ENCODE measurements around the gene YBX3.
A peak's percentile ranks its signal among the peaks of the same experiment; 100 is the strongest.
"Not testable (repeated sequence)": the region's sequence is repeated elsewhere in the genome, so short reads cannot be mapped to it uniquely, and the experiment has no call there.

YBX3 gene

DNA sequence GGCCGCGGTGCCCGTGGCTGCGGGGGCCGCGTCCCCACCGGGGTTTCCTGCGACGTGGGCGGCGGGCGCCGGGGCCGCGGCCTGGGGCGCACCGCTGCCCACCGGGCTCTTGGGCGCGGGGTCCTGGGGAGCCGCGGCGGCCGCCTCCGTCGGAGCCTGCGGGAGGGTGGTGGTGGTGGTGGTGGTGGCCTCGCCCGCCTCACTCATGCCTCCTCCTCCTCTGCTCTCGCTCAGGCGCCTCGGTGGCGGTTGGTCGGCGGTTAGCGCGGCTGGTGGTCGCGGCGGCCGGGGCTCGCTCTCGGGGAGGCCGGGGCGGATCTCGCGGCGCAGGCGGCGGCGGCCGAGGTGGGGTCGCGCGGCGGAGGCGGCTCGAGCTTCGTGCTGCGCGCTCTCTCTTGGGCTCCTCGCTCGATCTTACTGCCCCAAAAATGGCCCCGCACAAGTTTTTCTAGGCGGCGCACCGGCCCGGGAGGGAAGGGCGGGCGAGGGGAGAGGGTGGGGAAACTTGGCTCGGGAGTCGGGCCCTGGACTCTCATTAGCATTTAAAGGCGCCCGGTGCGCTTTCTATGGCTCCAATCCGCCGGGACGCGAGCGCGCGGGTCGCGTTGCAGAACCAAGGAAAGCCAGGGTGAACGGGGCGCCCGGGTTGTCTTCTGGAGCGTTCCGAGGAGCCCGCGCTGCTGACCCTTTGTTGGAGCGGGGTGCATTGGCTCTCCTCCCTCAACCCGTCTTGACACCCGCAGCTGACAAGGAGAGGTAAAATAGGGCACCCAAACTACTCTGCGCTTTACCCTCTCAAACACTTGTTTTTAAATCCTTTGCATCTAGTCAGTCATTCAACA lies at the start of gene YBX3:
Gene YBX3, minus strand, starts transcription at position 419 of the 842 bp plus-strand sequence. Its CDS starts 212 bp downstream, at position 207.
- peak; percentile 88 for DNase-seq (ENCODE audit: low spot score)

DNA sequence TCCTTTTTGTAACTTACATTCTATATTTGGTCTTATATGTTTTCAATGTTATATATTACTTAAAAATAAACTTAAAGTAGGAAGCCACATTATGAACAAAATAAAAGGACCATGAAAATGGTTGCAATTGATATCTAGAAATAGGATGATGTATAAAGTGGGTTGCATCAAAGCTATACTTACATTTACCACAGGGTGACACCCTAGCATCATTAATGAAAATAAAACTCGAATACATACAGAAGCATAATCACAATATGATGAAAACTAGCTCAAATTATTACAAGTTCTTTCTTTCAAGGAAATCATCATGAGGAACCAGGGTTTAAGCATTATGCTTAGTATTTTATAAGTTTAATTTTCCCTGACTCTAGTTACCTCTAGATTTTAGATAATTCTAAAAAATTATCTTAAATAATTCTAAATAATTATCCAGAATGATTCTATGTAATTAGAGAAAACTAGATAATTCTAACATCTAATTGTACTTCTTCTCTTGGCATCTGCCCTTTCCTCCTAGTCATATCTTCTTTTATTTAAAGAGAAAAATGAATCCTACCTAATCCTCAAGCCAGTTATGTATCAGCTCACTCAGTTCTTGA lies 48.1 kb upstream of the YBX3 start:
- peak; percentile 35 for DNase-seq (ENCODE audit: low spot score)

DNA sequence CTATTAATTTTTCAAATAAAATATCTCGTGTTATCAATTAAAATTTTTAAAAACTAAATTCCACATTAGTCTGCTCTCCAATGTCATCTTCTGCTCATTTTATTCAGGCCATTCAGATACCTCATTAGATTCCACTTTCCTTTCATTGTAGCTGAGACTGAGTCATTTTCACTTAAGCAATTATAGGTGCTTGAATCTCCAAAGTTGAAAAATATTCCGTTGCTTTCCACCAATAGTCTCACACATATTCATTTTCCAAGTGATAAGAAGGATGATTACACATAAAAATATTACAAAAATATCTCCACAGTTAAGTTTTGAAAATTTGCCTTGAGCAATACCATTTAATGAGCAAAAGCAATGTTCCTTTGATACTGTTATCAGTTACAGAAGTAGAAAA lies 36.5 kb upstream of the YBX3 start:
- DNase-seq (ENCODE audit: low spot score) = no peak

DNA sequence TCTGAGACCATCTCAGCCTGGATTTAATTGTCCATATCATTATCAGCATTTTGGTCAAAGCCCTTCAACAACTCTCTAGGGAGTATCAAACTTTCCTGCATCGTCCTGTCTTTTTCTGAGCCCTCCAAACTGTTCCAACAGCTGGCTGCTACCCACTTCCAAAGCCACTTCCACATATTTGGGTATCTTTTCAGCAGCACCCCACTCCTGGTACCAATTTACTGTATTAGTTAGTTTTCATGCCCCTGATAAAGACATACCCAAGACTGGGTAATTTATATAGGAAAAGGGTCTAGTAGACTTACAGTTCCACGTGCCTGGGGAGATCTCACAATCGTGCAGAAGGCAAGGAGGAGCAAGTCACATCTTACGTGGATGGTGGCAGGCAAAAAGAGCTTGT lies 33.1 kb upstream of the YBX3 start:
- no peak for DNase-seq (ENCODE audit: low spot score)

DNA sequence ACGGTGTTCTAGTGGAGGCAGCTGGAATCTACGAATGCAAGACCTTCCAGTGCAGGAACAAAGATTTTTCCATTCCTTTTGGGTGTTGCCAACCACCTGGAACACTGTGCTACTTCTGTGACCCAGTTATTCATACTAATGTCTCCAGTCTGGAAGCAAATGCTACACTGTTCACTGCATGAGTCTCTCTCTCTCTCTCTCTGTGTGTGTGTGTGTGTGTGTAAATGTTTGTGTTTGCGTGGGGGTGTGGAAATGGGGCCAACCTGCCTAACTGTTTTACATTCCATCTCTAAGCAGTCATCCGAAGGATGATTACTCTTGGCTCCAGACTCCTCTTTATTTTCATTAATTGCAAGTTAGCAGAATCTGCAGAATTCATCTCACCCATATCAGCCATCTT lies 29.9 kb upstream of the YBX3 start:
- DNase-seq (ENCODE audit: low spot score) = peak; percentile 85

DNA sequence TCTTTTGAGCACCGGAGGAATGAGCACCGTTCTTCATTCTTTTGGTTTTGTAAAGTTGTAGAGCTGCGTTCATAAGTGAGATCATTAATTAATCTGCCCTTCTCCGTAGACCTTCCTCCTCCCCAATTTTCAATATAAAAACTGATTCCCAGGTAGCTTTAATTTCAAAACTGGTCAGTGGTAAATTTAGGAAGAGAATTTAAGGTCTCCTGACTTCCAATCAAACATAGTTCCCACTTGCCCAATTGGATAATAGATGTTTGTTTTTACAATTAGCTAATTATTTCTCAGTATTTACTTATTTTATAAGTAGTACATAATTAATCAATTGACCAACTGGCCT lies 27.2 kb upstream of the YBX3 start:
- DNase-seq (ENCODE audit: low spot score) = no peak

DNA sequence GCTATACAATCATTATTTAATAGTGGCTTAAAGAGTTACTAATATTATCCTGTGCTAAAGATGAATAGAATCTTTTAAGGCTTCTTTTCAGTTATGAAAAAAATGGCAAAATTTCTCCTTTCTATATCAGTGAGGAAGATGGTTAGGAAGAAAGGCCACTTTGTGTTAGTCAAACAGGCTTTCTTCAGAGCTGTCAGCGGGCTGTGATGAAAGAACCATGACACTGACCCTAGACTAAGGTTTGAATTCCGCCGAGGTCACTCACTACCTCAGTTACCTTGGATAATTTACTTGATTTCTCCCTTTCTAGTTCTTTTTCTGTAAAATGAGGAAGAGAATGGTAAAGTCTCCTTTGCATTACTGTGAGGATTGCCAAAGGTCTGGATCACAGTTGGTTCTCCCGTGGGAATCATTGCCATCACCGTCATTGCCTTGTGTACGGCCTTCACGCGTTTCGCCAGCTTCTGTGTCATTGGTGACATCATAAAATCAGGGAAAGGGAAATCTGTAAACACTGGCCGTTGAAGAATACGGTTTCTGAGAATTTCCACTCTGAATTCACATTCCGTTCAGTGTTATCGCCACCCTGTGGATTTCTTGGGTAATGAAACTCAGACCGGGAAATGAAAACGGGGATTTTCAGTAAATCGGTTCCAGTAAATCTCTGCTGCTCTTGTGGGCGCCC lies 26.7 kb upstream of the YBX3 start:
- peak; percentile 90 for DNase-seq (ENCODE audit: low spot score)

DNA sequence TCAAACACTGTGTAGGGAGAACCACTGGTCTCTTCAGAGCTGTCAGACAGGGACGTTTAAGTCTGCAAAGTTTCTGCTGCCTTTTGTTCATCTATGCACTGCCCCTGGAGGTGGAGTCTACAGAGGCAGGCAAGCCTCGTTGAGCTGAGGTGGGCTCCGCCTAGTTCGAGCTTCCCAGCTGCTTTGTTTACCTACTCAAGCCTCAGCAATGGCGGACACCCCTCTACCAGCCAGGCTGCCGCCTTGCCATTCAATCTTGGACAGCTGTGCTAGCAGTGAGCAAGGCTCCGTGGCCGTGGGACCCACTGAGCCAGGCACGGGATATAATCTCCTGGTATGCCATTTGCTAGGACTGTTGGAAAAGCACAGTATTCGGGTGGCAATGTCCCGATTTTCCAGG lies 24.6 kb upstream of the YBX3 start:
- DNase-seq (ENCODE audit: low spot score) = no peak

DNA sequence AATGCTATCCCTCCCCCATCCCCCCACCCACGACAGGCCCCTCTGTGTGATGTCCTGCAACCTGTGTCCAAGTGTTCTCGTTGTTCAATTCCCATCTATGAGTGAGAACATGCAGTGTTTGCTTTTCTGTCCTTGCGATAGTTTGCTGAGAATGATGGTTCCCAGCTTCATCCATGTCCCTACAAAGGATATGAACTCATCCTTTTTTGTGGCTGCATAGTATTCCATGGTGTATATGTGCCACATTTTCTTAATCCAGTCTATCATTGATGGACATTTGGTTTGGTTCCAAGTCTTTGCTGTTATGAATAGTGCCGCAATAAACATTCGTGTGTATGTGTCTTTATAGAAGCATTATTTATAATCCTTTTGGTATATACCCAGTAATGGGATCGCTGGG lies 20.3 kb upstream of the YBX3 start:
- DNase-seq (ENCODE audit: low spot score) = not testable (repeated sequence)

DNA sequence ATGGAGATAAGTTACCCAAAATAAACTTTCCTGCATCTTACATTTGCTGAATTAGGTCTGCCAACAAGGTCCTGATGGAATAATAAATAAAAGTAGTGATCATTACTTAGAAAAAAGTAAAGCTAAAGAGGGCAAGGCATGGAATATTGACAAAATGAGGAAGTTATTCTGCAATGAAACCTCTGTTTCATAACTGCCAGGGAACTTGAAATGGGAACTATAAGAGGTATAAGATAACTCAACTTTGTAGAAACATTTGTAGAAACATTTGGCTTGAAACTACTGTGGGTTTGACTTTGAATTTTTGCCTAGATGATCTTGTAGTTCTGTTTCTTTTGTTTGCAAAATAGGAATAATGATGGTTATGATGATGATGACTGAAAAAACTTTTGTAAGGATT lies 18.7 kb upstream of the YBX3 start:
- no peak for DNase-seq (ENCODE audit: low spot score)

DNA sequence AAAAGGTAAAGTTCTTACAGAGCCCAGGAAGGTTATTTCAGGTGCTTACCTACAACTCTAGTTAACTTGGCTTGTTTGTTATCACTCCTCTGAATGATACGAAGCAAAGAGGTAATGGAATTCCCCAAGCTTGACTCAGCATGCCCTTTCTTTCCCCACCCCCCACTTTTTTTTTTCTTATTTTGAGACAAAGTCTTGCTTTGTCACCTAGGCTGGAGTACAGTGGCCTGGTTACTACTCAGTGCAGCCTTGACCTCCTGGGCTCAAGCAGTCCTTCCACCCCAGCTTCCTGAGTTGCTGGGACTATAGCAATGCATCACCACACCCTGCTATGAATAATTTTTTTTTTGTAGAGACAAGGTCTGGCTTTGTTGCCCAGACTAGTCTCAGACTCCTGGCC lies 17.1 kb upstream of the YBX3 start:
- DNase-seq (ENCODE audit: low spot score) = peak; percentile 83

DNA sequence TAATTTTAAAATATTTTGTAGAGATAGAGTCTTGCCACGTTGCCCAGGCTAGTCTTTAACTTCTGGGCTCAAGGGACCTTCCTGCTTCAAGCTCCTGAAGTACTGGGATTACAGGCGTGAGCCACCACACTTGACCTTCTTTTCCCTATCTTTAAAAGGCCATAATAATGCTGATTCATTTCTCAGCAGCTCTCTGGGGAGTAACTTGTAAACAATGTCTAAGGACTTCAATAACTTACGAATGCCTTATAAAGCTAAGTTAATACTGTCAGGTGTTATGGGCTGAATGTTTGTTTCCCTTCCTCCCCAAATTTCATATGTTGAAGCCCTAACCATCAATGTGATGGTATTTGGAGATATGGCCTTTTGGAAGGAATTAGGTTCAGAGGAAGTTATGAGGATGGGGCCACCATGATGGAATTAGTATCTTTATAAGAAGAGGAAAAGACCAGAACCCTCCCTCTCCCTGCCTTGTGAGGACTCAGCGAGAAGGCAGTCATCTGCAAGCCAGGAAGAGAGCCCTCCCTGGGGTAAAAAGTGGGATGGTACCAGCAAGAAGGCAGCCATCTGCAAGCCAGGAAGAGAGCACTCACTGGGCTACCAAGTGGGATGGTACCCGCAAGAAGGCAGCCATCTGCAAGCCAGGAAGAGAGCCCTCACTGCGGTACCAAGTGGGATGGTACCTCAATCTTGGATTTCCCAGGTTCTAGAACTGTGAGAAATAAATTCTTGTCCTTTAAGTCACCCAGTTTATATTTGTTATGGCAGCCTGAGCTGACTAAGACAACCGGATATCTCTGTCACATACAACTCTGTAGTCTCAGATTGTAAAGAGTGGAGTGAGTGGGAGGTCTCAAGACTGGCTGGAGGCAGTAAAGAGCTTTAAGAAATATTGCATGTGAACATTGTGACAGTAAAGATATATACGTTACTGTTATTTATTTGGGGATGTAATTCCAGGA lies 16.3 kb upstream of the YBX3 start:
- peak; percentile 31 for DNase-seq (ENCODE audit: low spot score)

DNA sequence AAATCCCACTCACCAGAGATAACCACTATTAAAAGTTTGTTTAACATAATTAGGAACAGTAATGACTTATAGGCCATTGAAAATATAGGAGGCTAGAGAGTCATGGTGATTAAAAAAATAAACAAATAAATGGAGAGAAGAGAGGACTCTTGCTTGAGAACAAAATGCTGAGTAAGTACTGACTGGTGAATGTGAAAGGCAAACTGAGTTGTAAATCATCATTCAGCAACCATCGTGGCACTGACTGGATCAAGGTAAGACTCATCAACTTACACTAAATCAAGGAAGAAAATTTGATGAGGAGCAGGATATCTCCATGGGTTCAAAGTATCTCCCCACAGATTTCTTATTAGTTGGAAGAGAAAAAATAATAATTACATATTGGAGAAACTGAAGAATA lies 14.1 kb upstream of the YBX3 start:
- peak; percentile 27 for DNase-seq (ENCODE audit: low spot score)

DNA sequence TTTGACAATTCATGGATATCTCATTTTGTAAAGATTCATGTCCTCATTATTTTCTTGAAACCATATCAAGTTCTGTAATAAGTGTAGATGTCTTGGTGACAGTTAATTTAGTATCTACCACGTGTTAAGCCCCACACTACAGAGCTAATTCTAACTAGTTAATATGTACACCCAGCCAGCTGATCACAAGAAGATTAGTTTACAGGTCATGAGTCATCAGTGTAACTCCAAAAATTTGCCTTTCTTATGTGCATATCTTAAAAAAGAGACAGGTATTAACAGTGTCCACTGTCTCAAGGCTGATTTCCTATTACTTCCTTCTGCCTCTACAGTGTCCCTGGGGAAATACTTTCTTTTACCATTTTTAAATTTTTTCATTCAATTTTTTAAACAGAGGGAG lies 13.3 kb upstream of the YBX3 start:
- peak; percentile 47 for DNase-seq (ENCODE audit: low spot score)

DNA sequence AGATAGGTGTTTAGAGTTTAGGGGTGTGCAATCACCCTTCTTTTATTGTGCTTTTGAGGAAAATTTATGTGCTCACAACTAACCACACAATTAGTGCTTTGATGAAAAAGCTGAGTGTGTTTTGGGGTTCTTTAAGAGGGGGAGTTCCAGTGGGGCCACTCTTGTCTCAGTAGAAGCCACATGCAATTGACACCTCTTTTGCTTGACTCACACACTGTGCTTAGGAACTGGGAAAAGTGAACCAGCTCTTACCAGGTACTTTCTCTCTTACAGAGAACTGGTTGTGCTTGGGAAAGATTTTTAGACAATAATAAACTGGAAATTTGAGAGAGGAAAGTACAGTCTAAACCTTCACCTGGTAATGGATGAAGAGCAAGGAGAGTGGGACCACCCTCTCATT lies 12.3 kb upstream of the YBX3 start:
- no peak for DNase-seq (ENCODE audit: low spot score)

DNA sequence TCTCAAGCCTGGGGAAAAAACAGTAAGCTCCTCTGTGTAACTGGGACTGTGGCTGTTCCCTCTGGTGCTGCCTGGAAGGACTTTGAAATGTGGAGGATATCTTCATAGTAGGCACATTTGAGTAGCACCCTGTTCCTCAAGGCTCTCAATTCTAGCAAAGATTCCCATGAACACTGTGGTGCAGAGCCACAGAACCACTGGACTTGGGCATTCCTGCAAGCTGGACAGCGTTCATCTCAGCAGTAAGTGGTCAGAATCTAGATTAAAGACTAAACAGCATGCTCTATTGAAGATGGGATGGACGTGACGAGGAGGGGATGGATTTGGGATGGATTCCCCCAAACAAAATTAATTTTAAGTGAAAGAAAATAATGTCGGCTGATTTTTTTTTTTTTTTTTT lies 9.4 kb upstream of the YBX3 start:
- no peak for DNase-seq (ENCODE audit: low spot score)

DNA sequence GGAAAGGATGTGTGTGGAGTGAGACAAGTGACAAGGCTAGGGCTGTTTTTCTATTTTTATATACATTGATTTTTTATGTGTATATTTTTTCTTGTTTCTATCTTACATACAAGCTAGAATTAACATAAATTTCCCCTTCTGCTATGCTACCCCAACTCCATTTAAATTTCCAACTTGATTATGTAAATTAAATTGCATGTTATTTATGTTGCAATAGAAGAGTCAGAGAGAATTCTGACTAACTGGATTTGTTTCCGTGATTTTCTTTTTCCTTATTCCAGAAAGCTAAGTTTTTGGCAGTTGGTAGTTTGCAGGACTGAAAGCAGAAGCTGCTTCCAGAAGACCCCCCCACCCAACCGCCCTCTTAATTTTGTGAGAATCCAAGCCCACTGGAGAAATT lies 8.9 kb upstream of the YBX3 start:
- DNase-seq (ENCODE audit: low spot score) = no peak

DNA sequence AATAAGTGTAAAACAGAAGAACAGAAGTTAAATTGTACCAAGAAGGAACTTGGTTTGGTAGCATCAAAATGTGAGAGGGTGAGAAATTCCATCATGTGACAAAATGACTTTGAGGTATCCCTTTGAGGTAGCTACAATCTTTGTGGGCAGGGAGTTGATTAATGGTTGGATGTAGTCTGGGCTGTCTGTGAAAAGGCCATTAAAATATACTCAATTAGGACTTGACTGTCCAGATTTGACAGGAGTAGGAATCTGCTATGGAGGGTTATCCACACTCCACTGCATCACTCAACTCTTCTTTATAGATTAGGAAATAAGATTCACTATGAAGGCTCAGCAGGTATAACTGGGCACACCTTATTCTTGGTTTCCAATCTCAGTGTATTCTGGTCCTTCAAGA lies 7.4 kb upstream of the YBX3 start:
- DNase-seq (ENCODE audit: low spot score) = no peak

DNA sequence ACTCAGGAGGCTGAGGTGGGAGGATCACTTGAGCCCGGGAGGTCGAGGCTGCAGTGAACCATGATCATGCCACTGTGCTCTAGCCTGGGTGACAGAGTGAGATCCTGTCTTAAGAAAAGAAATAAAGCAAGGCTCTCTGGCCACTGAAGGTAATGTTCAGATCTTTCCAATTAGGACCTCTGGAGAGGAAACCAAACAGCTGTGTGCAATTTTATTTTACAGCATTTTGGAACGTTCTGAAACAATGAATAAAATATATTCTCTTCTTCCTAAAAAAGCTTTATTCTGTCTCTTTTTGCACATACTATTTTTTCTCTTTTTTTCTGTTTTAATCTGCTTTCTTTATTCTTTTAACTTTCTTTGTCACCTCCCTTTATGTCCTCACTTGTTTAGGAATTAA lies 5.0 kb upstream of the YBX3 start:
- no peak for DNase-seq (ENCODE audit: low spot score)

DNA sequence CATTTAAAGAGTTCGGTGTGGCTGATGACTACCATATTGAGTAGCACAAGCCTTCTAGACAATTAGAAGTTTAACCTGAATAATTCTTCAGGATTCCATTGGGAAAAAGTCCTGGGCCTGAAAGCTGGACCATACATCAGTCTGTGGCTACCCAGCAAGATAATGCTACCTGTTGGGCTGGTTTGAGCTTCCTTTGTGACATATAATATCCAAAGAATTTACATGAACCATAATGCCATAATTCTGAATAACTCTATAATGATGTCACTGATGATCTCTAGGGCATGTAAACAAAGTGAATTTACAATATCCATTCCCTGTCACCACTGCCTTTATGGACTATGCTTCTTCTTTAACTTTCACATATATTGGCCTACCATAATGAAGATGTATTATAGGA lies 3.8 kb upstream of the YBX3 start:
- no peak for DNase-seq (ENCODE audit: low spot score)

DNA sequence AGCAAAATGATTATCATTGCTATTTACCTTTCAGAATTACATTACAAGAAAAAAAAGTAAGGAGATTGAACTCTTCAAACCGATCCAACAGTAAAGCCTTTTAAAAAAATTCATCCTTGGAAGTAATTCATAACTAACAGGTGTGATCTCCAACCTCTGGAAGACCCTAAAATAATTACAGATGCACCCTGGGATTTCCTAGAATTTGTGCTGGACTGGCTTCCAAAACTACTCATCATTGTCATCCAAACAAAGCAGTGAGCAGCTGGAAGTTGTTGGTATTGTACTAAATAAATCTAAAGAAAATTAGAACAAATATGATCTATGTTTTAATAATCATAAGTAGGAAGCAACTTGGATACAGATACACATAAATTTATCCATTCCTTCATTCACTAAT lies 1.9 kb upstream of the YBX3 start:
- DNase-seq (ENCODE audit: low spot score) = no peak

DNA sequence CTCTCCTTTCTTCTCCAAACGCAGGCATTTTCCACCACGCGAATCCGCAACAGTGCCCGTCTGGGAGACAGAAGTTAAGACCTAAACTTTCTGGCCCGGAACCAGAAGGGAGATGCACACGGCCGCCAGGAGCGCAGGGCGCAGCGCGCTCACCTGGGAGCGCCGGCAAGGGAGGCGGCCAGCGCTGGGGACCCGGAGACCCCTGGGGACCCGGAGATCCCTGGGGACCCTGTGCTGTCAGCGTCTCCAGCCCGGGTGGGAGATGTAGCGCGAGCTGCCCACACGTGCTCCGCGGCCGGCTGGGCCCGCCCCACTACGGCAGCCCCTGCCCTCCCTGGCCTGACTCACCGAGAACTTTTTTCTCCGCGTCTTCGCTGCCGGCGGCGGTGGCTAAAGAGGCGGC lies 620 bp downstream of the YBX3 start:
- DNase-seq (ENCODE audit: low spot score) = peak; percentile 70

Measured in kidney tubule cell (primary cell).